ENCODE measurements around the gene CLDN12. TPM values are rescaled to one million over a fixed set of nuclear protein-coding genes. Genes with fewer than 3 reads are reported as not detected.

Gene CLDN12
- total and polyA plus RNA-seq, 11 donors: 20.7 to 45.2 (median 31.4) TPM

DNA sequence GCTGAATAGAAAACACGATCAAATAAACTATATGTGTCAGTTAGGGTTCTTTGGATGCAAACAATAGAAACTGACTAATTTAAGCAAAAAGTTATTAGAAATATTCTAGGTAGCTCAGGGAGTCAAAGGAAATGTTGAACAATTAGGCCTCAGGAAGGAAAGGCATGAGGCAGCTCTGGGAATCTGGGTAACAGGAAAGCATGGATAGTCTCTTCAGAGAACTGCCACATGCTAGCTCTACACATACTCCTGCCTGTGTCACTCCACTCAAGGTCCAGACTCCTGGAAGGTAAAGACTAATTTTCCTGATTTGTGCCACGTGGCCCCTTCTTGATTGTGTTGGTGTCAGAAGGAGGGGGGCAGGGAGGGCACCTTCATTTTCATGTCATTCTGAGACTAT, 42.4 kb downstream of the CLDN12 start:
- Histone ChIP-seq H3K4me3 (no peak overlapping the region), H3K36me3 (no peaks in the 10 kb centered on the region), H3K9me3 (no peaks in the 10 kb centered on the region), H3K27ac (no peak overlapping the region), H3K27me3 (no peaks in the 10 kb centered on the region), H3K4me1 (no peaks in the 10 kb centered on the region)
- DNase-seq: no peak
- intact Hi-C loops (cut with DNase I): no loop called here
- no peak for TF ChIP-seq CTCF (IDR thresholded peaks at IDR 0.05)
- TF ChIP-seq POLR2A (IDR thresholded peaks at IDR 0.05): no peak
- 42 to 59% (median 56%) methylated on average over 2 of the region's 2 CpGs for WGBS, 4 donors
- no peak for ATAC-seq

DNA sequence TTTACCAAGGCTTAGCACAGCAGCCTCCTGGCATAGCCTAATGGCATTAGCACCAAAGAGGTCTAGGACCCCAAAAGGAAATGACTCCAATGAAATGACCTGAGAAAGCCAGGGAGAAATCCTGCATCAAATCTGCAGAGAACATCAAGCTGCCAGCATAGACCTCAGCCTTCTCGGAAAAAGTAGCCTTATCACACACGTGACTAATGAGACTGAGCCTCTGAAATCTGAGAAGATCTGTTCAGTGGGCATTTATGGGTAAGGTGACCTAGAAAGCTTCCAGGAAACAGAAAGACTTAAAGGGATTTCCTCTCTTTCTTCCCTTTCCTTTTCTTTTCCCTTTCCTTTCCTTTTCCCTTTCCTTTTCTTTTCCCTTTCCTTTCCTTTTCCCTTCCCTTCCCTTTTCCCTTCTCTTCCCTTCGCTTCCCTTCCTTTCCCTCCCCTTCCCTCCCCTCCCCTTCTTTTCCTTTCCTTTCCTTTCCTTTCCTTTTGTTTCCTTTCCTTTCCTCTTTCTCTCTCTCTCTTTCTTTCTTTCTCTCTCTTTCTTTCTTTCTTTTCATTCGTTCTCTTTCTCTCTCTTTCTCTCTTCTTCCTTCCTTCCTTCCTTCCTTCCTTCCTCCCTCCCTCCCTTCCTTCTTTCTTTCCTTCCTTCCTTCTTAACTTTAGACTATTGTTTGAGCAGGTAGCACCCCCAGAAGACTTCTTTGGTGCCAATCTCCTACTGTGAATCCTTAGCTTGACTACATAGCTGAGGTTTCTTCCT, 43.1 kb downstream of the CLDN12 start:
- Histone ChIP-seq H3K27ac (no peak overlapping the region), H3K4me1 (no peaks in the 10 kb centered on the region), H3K27me3 (no peaks in the 10 kb centered on the region), H3K36me3 (no peaks in the 10 kb centered on the region), H3K4me3 (no peak overlapping the region), H3K9me3 (no peaks in the 10 kb centered on the region)
- DNase-seq (no peak), ATAC-seq (no peak)
- intact Hi-C loops (cut with DNase I): no loop called here
- TF ChIP-seq POLR2A (IDR thresholded peaks at IDR 0.05) (no peak), CTCF (IDR thresholded peaks at IDR 0.05) (no peak)
- WGBS, 4 donors: 60 to 69% (median 65%) methylated on average over 4 of the region's 4 CpGs

DNA sequence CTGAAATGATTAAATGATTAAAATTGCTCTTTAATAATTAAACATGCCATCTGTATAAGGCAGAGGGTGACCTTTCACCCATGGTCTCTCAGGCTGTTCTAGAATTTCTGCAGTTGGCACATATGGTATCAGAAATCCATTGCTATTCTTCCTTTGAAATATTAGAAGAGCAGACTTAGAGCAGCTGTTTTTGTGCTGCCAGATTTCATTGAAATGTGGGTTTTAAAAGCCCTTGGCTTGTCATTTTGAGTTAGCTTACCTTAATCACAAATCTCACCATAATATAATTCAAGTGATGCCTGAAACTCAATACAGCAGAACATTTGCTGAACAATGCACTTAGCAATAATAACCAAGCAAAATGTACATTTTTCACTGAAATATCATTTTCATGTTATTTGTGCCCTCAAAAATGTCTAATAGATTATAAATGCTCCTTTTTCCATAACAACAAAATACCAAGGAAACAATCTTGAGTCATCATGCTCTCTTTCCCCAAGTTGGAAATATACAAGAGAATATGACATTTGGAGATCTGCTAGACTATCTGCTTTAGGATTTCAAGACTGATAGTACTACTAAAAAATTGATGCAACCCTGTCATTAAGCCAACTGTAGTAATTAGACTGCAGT, 50.1 kb downstream of the CLDN12 start:
- H3K4me1 ChIP-seq: peaks cover 0 to 8% (median 2%) of the 10 kb centered on the region in 12 donors
- no peak overlapping the region for H3K4me3 ChIP-seq
- TF ChIP-seq CTCF (IDR thresholded peaks at IDR 0.05) (no peak), POLR2A (IDR thresholded peaks at IDR 0.05) (no peak)
- DNase-seq (no peak), ATAC-seq (no peak)
- H3K27me3 ChIP-seq: no peaks in the 10 kb centered on the region
- H3K9me3 ChIP-seq: no peaks in the 10 kb centered on the region
- H3K27ac ChIP-seq: no peak overlapping the region
- no peaks in the 10 kb centered on the region for H3K36me3 ChIP-seq
- intact Hi-C loops (cut with DNase I): loop anchor here in 6 of 10 donors (10.0 kb wide), 4 partner anchors 171 to 581 kb away; no protein-coding TSS in a partner anchor

- ATAC-seq: no peak
- no peaks in the 10 kb centered on the region for H3K36me3 ChIP-seq
- TF ChIP-seq CTCF (IDR thresholded peaks at IDR 0.05) (no peak), POLR2A (IDR thresholded peaks at IDR 0.05) (no peak)
- no peaks in the 10 kb centered on the region for H3K27me3 ChIP-seq
- 40 to 53% (median 42%) methylated on average over 1 of the region's 1 CpG for WGBS, 4 donors
- H3K4me3 ChIP-seq: no peak overlapping the region
- intact Hi-C loops (cut with DNase I): loop anchor here in 7 of 10 donors (2.0 to 10.0 kb wide), 6 partner anchors 171 to 581 kb away; no protein-coding TSS in a partner anchor
- no peak for DNase-seq
- no peaks in the 10 kb centered on the region for H3K9me3 ChIP-seq
- H3K27ac ChIP-seq: no peak overlapping the region
- peaks cover 0 to 8% (median 2%) of the 10 kb centered on the region in 12 donors for H3K4me1 ChIP-seq
These were observed 50.7 kb downstream of the CLDN12 start for GRCh38 chr7:90453931-90454330.

Measured in heart left ventricle (tissue), 16 donors.